ENCODE results near the gene CASP10. TPM values are rescaled to one million over a fixed set of nuclear protein-coding genes. Genes with fewer than 3 reads are reported as not detected.
A peak's percentile ranks its signal among the peaks of the same experiment; 100 is the strongest.

The CASP10 gene
- total RNA-seq, 2 experiments from 2014 or later, result 40.7 to 42.8 TPM

- Mint-ChIP-seq H3K4me1 (ENCODE audit: low read depth) (peaks cover 82% of the 10 kb centered on the region), H3K36me3 (ENCODE audit: low read depth) (peaks cover 54% of the 10 kb centered on the region), H3K27ac (peak overlapping the region; percentile 48), H3K4me3 (no peak overlapping the region), H3K9me3 (ENCODE audit: insufficient read depth) (peaks cover 14% of the 10 kb centered on the region), H3K27me3 (ENCODE audit: low read depth) (no peaks in the 10 kb centered on the region)
- ChIA-PET CTCF (interaction anchor here (0.7 to 6.9 kb wide), 5 partner anchors 10 to 110 kb away, joined by 3 to 50 read pairs (median 3); no protein-coding TSS in a partner anchor), POLR2A (interaction anchor here (0.6 to 3.9 kb wide), 7 partner anchors 9 to 390 kb away, joined by 3 to 31 read pairs (median 4); partner anchors contain the start of genes CASP10 and CLK1)
- ATAC-seq, result no peak
- no peak for DNase-seq
Measured at GRCh38 chr2:201254081-201254730, 71.3 kb downstream of the CASP10 start.

- no peaks in the 10 kb centered on the region for H3K27me3 Mint-ChIP-seq (ENCODE audit: low read depth)
- H3K36me3 Mint-ChIP-seq (ENCODE audit: low read depth), result peaks cover 45% of the 10 kb centered on the region
- ChIA-PET CTCF (interaction anchor here (1.5 to 6.9 kb wide), 4 partner anchors 11 to 109 kb away, joined by 5 to 50 read pairs (median 6); no protein-coding TSS in a partner anchor), POLR2A (interaction anchor here (0.6 to 13.5 kb wide), 3 partner anchors 10 to 388 kb away, joined by 4 to 221 read pairs (median 5); no protein-coding TSS in a partner anchor)
- H3K27ac Mint-ChIP-seq, result peak overlapping the region; percentile 94
- H3K4me3 Mint-ChIP-seq, result no peak overlapping the region
- ATAC-seq, result no peak
- H3K9me3 Mint-ChIP-seq (ENCODE audit: insufficient read depth), result peaks cover 2% of the 10 kb centered on the region
- H3K4me1 Mint-ChIP-seq (ENCODE audit: low read depth), result peaks cover 84% of the 10 kb centered on the region
- DNase-seq, result peak; percentile 20
Measured at GRCh38 chr2:201255408-201256033, 72.6 kb downstream of the CASP10 start.

- ChIA-PET CTCF (interaction anchor here (1.5 to 6.9 kb wide), 4 partner anchors 12 to 108 kb away, joined by 5 to 50 read pairs (median 6); no protein-coding TSS in a partner anchor), POLR2A (interaction anchor here (0.6 to 13.5 kb wide), 3 partner anchors 9 to 388 kb away, joined by 4 to 221 read pairs (median 5); no protein-coding TSS in a partner anchor)
- H3K4me3 Mint-ChIP-seq, result no peak overlapping the region
- H3K36me3 Mint-ChIP-seq (ENCODE audit: low read depth), result peaks cover 43% of the 10 kb centered on the region
- H3K27me3 Mint-ChIP-seq (ENCODE audit: low read depth), result no peaks in the 10 kb centered on the region
- peak overlapping the region; percentile 94 for H3K27ac Mint-ChIP-seq
- ATAC-seq, result no peak
- H3K9me3 Mint-ChIP-seq (ENCODE audit: insufficient read depth), result no peaks in the 10 kb centered on the region
- peaks cover 78% of the 10 kb centered on the region for H3K4me1 Mint-ChIP-seq (ENCODE audit: low read depth)
- peak; percentile 17 for DNase-seq
Measured at GRCh38 chr2:201256082-201256481, 73.1 kb downstream of the CASP10 start.

GRCh38 chr2:201257381-201257955 lies 74.5 kb downstream of the CASP10 start:
- Mint-ChIP-seq H3K9me3 (ENCODE audit: insufficient read depth) (no peaks in the 10 kb centered on the region), H3K4me3 (peak overlapping the region; percentile 81), H3K36me3 (ENCODE audit: low read depth) (peaks cover 39% of the 10 kb centered on the region), H3K27ac (peak overlapping the region; percentile 94), H3K27me3 (ENCODE audit: low read depth) (no peaks in the 10 kb centered on the region), H3K4me1 (ENCODE audit: low read depth) (peaks cover 76% of the 10 kb centered on the region)
- ATAC-seq (peak; percentile 35), DNase-seq (peak; percentile 66)
- ChIA-PET CTCF (interaction anchor here (0.6 to 6.9 kb wide), 4 partner anchors 11 to 74 kb away, joined by 3 to 100 read pairs (median 28); partner anchors contain the start of gene CASP10), POLR2A (interaction anchor here (0.5 to 13.5 kb wide), 5 partner anchors 17 to 193 kb away, joined by 3 to 221 read pairs (median 4); no protein-coding TSS in a partner anchor)

GRCh38 chr2:201257956-201258665 lies 75.2 kb downstream of the CASP10 start:
- ChIA-PET POLR2A (interaction anchor here (0.5 to 13.5 kb wide), 10 partner anchors 16 to 394 kb away, joined by 3 to 221 read pairs (median 4); partner anchors contain the start of genes CASP10, CLK1, NIF3L1 and PPIL3), CTCF (interaction anchor here (0.7 to 5.9 kb wide), 3 partner anchors 21 to 75 kb away, joined by 6 to 100 read pairs (median 6); partner anchors contain the start of gene CASP10)
- Mint-ChIP-seq H3K27me3 (ENCODE audit: low read depth) (no peaks in the 10 kb centered on the region), H3K4me1 (ENCODE audit: low read depth) (peaks cover 74% of the 10 kb centered on the region), H3K9me3 (ENCODE audit: insufficient read depth) (no peaks in the 10 kb centered on the region), H3K27ac (peak overlapping the region; percentile 94), H3K36me3 (ENCODE audit: low read depth) (peaks cover 39% of the 10 kb centered on the region), H3K4me3 (peak overlapping the region; percentile 81)
- DNase-seq (peak; percentile 98), ATAC-seq (peak; percentile 71)

GRCh38 chr2:201258666-201259615 lies 76.0 kb downstream of the CASP10 start:
- peak overlapping the region; percentile 94 for H3K27ac Mint-ChIP-seq
- H3K9me3 Mint-ChIP-seq (ENCODE audit: insufficient read depth), result no peaks in the 10 kb centered on the region
- no peaks in the 10 kb centered on the region for H3K27me3 Mint-ChIP-seq (ENCODE audit: low read depth)
- H3K4me1 Mint-ChIP-seq (ENCODE audit: low read depth), result peaks cover 75% of the 10 kb centered on the region
- H3K4me3 Mint-ChIP-seq, result peak overlapping the region; percentile 81
- ATAC-seq (no peak), DNase-seq (peak; percentile 27)
- H3K36me3 Mint-ChIP-seq (ENCODE audit: low read depth), result peaks cover 37% of the 10 kb centered on the region
- ChIA-PET CTCF (interaction anchor here (0.7 to 5.9 kb wide), 8 partner anchors 15 to 105 kb away, joined by 5 to 100 read pairs (median 6); partner anchors contain the start of gene CASP10), POLR2A (interaction anchor here (0.7 to 13.5 kb wide), 15 partner anchors 12 to 395 kb away, joined by 3 to 221 read pairs (median 6); partner anchors contain the start of genes CASP10, CFLAR, CLK1 and NIF3L1)

GRCh38 chr2:201260302-201260800 lies 77.4 kb downstream of the CASP10 start, which contains the start of gene CASP8:
Gene CASP8, plus strand, starts transcription at chr2:201260536. Its CDS starts 5,951 bp downstream, at chr2:201266487.
- Mint-ChIP-seq H3K36me3 (ENCODE audit: low read depth) (peaks cover 30% of the 10 kb centered on the region), H3K9me3 (ENCODE audit: insufficient read depth) (no peaks in the 10 kb centered on the region), H3K27me3 (ENCODE audit: low read depth) (no peaks in the 10 kb centered on the region), H3K4me1 (ENCODE audit: low read depth) (peaks cover 74% of the 10 kb centered on the region), H3K4me3 (peak within 1 kb of the TSS; percentile 92), H3K27ac (peak within 1 kb of the TSS; percentile 96)
- ATAC-seq (peak; percentile 44), DNase-seq (peak; percentile 83)
- POLR2A ChIA-PET, result interaction anchor here (0.6 to 13.5 kb wide), 27 partner anchors 9 to 1006 kb away, joined by 3 to 221 read pairs (median 5); partner anchors contain the start of genes CASP10, CFLAR, CLK1 and NIF3L1
- CTCF ChIA-PET, result interaction anchor here (1.0 to 5.9 kb wide), 11 partner anchors 9 to 143 kb away, joined by 3 to 100 read pairs (median 6); partner anchors contain the start of gene CASP10

GRCh38 chr2:201261471-201261870 lies 78.5 kb downstream of the CASP10 start:
- DNase-seq (peak; percentile 79), ATAC-seq (peak; percentile 10)
- Mint-ChIP-seq H3K4me1 (ENCODE audit: low read depth) (peaks cover 73% of the 10 kb centered on the region), H3K27me3 (ENCODE audit: low read depth) (no peaks in the 10 kb centered on the region), H3K36me3 (ENCODE audit: low read depth) (peaks cover 38% of the 10 kb centered on the region), H3K4me3 (peak overlapping the region; percentile 92), H3K9me3 (ENCODE audit: insufficient read depth) (no peaks in the 10 kb centered on the region), H3K27ac (peak overlapping the region; percentile 96)
- CTCF ChIA-PET, result interaction anchor here (0.6 to 5.9 kb wide), 11 partner anchors 9 to 190 kb away, joined by 3 to 100 read pairs (median 6); partner anchors contain the start of genes CASP10 and STRADB
- POLR2A ChIA-PET, result interaction anchor here (0.7 to 13.5 kb wide), 13 partner anchors 7 to 1005 kb away, joined by 3 to 221 read pairs (median 10); partner anchors contain the start of genes CFLAR, ORC2, STRADB and TRAK2

- H3K36me3 Mint-ChIP-seq (ENCODE audit: low read depth), result peaks cover 41% of the 10 kb centered on the region
- ChIA-PET CTCF (interaction anchor here (0.6 to 5.9 kb wide), 10 partner anchors 9 to 190 kb away, joined by 3 to 100 read pairs (median 8); partner anchors contain the start of genes CASP10 and STRADB), POLR2A (interaction anchor here (0.7 to 13.5 kb wide), 13 partner anchors 8 to 1005 kb away, joined by 3 to 221 read pairs (median 5); partner anchors contain the start of genes CFLAR, ORC2, STRADB and TRAK2)
- peak overlapping the region; percentile 92 for H3K4me3 Mint-ChIP-seq
- peak; percentile 19 for DNase-seq
- peaks cover 73% of the 10 kb centered on the region for H3K4me1 Mint-ChIP-seq (ENCODE audit: low read depth)
- no peaks in the 10 kb centered on the region for H3K27me3 Mint-ChIP-seq (ENCODE audit: low read depth)
- ATAC-seq, result no peak
- no peaks in the 10 kb centered on the region for H3K9me3 Mint-ChIP-seq (ENCODE audit: insufficient read depth)
- H3K27ac Mint-ChIP-seq, result peak overlapping the region; percentile 96
Measured at GRCh38 chr2:201261906-201262305, 79.0 kb downstream of the CASP10 start.

Measured in activated CD8-positive, alpha-beta T cell treated with anti-CD3 and anti-CD28 coated beads, Interleukin-2, amount 10 ng/mL, durations not matched to agents 7 days and 5 days (primary cell).